ENCODE measurements around the gene FAM83B. TPM values are rescaled to one million over a fixed set of nuclear protein-coding genes. Genes with fewer than 3 reads are reported as not detected.
A peak's percentile ranks its signal among the peaks of the same experiment; 100 is the strongest.

The FAM83B gene
- total RNA-seq, 1 experiment from 2014 or later: 0.07 TPM

GRCh38 chr6:54988576-54988975 lies 142.0 kb downstream of the FAM83B start:
- Histone ChIP-seq H3K4me2 (ENCODE audit: low read length) (0 out of 2 replicates have a peak overlapping the region, but pooled peaks have one; percentile 32), H3K9me3 (ENCODE audit: low read length) (peaks cover 4% of the 10 kb centered on the region; the same call in 1 of the 2 replicates), H3K36me3 (ENCODE audit: low read depth, low read length) (no peaks in the 10 kb centered on the region), H3K27ac (ENCODE audit: low read length) (no peak overlapping the region), H3K27me3 (ENCODE audit: low read length) (no peaks in the 10 kb centered on the region), H3K4me1 (ENCODE audit: insufficient read depth, low read length) (peaks cover 31% of the 10 kb centered on the region), H3K9ac (ENCODE audit: low read length) (no peak overlapping the region), H2AFZ (ENCODE audit: low read length) (no peak overlapping the region), H3K9me2 (replicated peaks; ENCODE audit: low read length) (no peaks in the 10 kb centered on the region), H4K20me1 (ENCODE audit: low read length) (no peaks in the 10 kb centered on the region), H3K79me2 (ENCODE audit: low read length) (no peaks in the 10 kb centered on the region), H3K4me3 (ENCODE audit: low read length) (no peak overlapping the region), H3F3A (ENCODE audit: low read length, unreplicated experiment) (no peaks in the 10 kb centered on the region)
- POLR2A ChIA-PET (ENCODE audit: unreplicated experiment): no interaction called here
- TF ChIP-seq, protein P1, sequence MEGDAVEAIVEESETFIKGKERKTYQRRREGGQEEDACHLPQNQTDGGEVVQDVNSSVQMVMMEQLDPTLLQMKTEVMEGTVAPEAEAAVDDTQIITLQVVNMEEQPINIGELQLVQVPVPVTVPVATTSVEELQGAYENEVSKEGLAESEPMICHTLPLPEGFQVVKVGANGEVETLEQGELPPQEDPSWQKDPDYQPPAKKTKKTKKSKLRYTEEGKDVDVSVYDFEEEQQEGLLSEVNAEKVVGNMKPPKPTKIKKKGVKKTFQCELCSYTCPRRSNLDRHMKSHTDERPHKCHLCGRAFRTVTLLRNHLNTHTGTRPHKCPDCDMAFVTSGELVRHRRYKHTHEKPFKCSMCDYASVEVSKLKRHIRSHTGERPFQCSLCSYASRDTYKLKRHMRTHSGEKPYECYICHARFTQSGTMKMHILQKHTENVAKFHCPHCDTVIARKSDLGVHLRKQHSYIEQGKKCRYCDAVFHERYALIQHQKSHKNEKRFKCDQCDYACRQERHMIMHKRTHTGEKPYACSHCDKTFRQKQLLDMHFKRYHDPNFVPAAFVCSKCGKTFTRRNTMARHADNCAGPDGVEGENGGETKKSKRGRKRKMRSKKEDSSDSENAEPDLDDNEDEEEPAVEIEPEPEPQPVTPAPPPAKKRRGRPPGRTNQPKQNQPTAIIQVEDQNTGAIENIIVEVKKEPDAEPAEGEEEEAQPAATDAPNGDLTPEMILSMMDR (conservative IDR thresholded peaks at IDR 0.05; ENCODE audit: low read depth, low read length): no peak
- TF ChIP-seq EZH2phosphoT487 (IDR thresholded peaks at IDR 0.05; ENCODE audit: borderline replicate concordance, low read length): no peak
- DNase-seq (peak; percentile 57), ATAC-seq (peak; percentile 95)
- intact Hi-C loops (cut with micrococcal nuclease): loop anchor here (10.0 kb wide), 1 partner anchor 104 kb away; no protein-coding TSS in a partner anchor
- CTCF ChIA-PET: no interaction called here
- no TSS peak for BruUV-seq (replicated peaks)

- CTCF ChIA-PET: no interaction called here
- no peaks in the 10 kb centered on the region for H3F3A ChIP-seq (ENCODE audit: low read length, unreplicated experiment)
- peak overlapping the region; percentile 34; the same call in 1 of the 2 replicates for H3K4me3 ChIP-seq (ENCODE audit: low read length)
- DNase-seq (peak; percentile 52), ATAC-seq (peak; percentile 32)
- no peak overlapping the region for H3K9ac ChIP-seq (ENCODE audit: low read length)
- 0 out of 2 replicates have a peak overlapping the region, but pooled peaks have one; percentile 0 for H3K27ac ChIP-seq (ENCODE audit: low read length)
- no peaks in the 10 kb centered on the region for H3K79me2 ChIP-seq (ENCODE audit: low read length)
- POLR2A ChIA-PET (ENCODE audit: unreplicated experiment): no interaction called here
- no peaks in the 10 kb centered on the region for H4K20me1 ChIP-seq (ENCODE audit: low read length)
- no peak for TF ChIP-seq EZH2phosphoT487 (IDR thresholded peaks at IDR 0.05; ENCODE audit: borderline replicate concordance, low read length)
- TF ChIP-seq EZH2 (IDR thresholded peaks at IDR 0.05; ENCODE audit: low read length, unreplicated experiment): no peak
- TF ChIP-seq, protein P1 (conservative IDR thresholded peaks at IDR 0.05; ENCODE audit: low read depth, low read length): no peak
- H2AFZ ChIP-seq (ENCODE audit: low read length): peak overlapping the region; percentile 64
- no peaks in the 10 kb centered on the region for H3K9me2 ChIP-seq (replicated peaks; ENCODE audit: low read length)
- no peaks in the 10 kb centered on the region for H3K36me3 ChIP-seq (ENCODE audit: low read depth, low read length)
- H3K27me3 ChIP-seq (ENCODE audit: low read length): no peaks in the 10 kb centered on the region
- peaks cover 31% of the 10 kb centered on the region for H3K4me1 ChIP-seq (ENCODE audit: insufficient read depth, low read length)
- H3K4me2 ChIP-seq (ENCODE audit: low read length): peak overlapping the region; percentile 52
- BruUV-seq (replicated peaks): no TSS peak
- intact Hi-C loops (cut with micrococcal nuclease): no loop called here
- no peaks in the 10 kb centered on the region for H3K9me3 ChIP-seq (ENCODE audit: low read length)
Measured at GRCh38 chr6:54990001-54990400, 143.4 kb downstream of the FAM83B start.
